Fibroblast of villous mesenchyme (primary cell): ENCODE data around the gene MYL12B. TPM values are rescaled to one million over a fixed set of nuclear protein-coding genes. Genes with fewer than 3 reads are reported as not detected.

Experiments used
- DNase-seq: peaks from one replicate; pipeline ENCODE4 v3.0.0-alpha.2; 2010; ENCODE audit warnings: low read depth
- H3K4me3 ChIP-seq: 2 replicates; pipeline ENCODE4 v1.5.1; 2011; ENCODE audit warnings: low read depth, mild to moderate bottlenecking, low read length
- CTCF ChIP-seq: IDR thresholded peaks from 2 replicates; pipeline ENCODE4 v1.5.1; 2012; ENCODE audit warnings: low read depth, mild to moderate bottlenecking, low read length; ENCODE audit not compliant: insufficient read depth
- total RNA-seq: library from RNA; depleted of rRNA; stranded (reverse); fragments of >200 nt; gene quantifications from 2 replicates; pipeline ENCODE4 v1.2.3, GENCODE V29; 2012

MYL12B gene
- total RNA-seq, 1 donor, result 426 TPM

- no peak for DNase-seq
- no peak for TF ChIP-seq CTCF
- H3K4me3 ChIP-seq, result no peak overlapping the region
Observed at GRCh38 chr18:3225588-3225987, 36.3 kb upstream of the MYL12B start.

- no peak for TF ChIP-seq CTCF
Observed at GRCh38 chr18:3226048-3226447, 35.9 kb upstream of the MYL12B start.

GRCh38 chr18:3230401-3231334 lies 31.3 kb upstream of the MYL12B start:
- DNase-seq, result peak; percentile 42
- no peak overlapping the region for H3K4me3 ChIP-seq
- TF ChIP-seq CTCF, result no peak

More at GRCh38 chr18:3226048-3226447, 35.9 kb upstream of the MYL12B start:
- no peak overlapping the region for H3K4me3 ChIP-seq
- no peak for DNase-seq

- DNase-seq, result no peak
- H3K4me3 ChIP-seq, result no peak overlapping the region
- TF ChIP-seq CTCF, result no peak
Observed at GRCh38 chr18:3233004-3233403, 28.9 kb upstream of the MYL12B start.

GRCh38 chr18:3233433-3234168 lies 28.3 kb upstream of the MYL12B start:
- H3K4me3 ChIP-seq, result no peak overlapping the region
- no peak for TF ChIP-seq CTCF
- DNase-seq, result no peak

- no peak for TF ChIP-seq CTCF
- no peak for DNase-seq
- no peak overlapping the region for H3K4me3 ChIP-seq
Observed at GRCh38 chr18:3234457-3234856, 27.5 kb upstream of the MYL12B start.
